ENCODE results near the gene PSMB10.
A peak's percentile ranks its signal among the peaks of the same experiment; 100 is the strongest.
"Not testable (repeated sequence)": the region's sequence is repeated elsewhere in the genome, so short reads cannot be mapped to it uniquely, and the experiment has no call there.

The PSMB10 gene

DNA sequence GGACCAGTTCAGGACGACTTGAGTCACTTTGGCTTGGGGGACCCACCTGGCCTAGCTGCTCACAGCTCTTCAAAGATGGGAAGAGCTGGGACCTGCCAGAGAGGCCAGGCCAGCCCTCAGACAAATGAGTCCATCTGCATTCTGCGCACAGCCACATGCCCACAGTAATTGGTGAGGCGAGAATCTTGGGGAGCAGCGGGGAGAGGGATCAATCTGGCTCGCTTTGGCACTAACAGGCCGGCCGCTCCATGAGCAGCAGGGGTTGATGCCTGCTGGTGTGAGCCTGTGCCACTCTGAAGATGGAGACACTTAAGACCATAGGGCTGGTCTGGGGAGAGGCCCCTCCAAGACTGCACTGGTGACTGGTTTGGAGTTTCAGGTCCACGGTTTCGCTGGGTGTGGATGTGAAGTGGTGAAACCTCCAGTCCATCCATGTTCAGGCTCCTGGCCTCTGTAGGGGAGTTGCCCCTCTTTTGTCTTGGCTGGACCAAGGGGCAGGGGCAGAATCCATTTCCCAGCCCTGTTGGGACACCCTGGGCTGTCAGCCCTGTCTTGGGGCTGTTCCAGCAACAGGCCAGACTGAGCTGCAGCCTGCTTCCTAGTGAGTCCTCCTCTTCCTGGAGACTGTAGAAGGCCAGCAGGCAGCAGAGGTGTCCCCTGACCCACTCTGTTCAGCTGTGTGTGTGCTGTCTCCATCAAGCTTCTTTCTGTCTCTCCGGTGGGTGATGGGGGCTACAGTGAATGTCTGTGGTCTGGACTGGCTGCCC, 12.3 kb downstream of the PSMB10 start:
- DNase-seq = no peak

DNA sequence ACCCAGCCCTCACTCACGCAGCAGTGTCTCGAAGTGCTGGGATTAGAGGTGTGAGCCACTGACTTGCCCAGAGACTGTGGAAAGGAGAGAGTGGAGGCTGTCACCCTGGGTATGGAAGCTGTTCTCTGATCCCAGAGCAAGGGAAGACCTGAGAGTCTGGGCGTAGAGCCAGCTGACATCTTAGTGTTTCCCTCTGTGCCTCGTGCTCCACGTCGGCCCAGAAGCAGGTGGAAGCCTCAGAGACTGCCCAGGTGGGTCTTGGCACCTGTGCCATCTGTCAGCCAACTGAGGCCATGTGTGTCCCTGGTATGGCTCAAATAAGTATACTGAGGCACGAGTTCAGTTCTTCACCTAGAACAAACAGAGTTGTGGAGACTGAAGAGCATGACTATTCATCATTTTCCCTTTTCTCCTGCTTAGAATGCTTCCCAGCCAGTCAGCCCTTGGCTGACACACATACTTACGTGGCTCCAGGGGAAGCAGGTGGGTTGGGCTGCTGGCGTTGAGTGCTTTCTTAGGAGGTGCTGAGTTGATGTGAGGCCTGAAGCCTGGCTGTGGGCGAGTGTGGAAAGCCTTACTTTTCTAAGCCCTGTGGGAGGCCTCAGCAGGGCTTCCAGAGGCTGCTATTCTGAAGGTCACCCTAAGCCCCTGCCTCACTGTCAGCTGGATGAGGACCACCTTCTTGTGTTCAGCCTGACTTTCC, 13.1 kb downstream of the PSMB10 start:
- DNase-seq = peak; percentile 92

DNA sequence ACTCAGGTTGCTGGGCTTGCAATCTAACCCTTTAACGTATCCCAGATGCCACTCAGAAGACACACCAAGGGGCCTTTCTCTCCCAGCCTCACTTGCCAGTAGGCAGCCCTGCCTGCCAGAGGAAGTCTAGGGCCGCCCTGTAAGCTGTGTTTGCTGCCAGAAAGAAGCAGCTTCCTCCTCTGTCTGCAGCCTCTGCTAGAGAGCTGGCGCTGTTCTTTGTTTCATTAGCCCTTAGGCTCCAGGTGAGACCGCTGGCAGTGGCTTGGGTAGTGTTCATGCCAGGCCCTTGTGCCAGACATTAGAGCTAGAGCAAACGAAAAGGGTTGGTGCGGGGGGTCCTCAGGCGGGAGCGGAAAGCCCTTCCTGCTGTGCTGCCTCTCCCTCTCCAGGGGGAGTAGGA, 13.9 kb downstream of the PSMB10 start:
- DNase-seq = peak; percentile 33

DNA sequence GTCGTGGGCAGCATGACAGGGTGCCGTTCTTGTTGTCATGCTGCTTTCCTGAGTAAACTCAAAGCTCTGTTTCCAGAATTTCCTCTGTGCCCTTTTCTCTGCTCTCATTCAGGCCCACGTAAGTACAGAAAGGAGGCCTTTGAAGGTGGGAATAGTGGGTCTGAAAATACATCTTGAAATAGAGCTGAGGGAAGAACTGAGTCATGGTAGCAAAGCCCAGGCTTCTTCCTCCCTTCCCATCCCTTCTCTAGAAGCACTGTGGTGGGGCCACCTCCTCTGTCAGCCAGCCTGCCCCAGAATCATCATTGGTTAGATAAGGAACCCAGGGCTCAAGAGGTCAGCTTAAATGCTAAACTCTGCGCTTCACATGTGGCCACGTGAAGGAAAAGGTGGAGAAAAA, 14.4 kb downstream of the PSMB10 start:
- no peak for DNase-seq

DNA sequence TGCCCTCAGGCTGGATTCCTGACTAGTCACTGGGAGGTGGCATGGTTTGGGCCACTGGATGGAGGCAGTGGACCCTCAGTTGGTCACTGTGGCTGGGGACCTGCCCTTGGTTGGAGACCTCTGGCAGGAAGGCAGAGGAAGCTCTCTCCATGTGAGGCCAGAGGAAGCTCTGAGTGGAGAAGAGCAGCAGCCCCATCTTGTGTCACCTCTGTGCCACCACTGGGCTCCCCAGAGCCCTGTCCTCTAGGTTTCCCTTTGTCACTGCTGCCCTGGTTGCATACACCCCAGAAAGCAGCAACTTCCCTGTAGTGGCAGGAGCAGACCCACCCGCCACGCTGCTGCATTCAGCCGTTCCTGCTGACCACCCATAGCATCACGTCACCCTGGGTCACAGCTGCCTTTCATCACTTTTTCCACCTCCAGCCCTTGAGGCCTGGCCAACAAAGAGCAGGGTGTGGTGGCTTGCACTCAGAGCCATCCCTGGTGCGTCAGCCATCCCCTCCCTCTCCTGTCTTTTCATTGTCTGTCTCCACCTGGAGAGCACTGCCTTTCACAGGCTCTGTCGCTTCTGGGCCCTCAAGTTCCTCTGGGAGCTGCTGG, 16.9 kb downstream of the PSMB10 start:
- no peak for DNase-seq

DNA sequence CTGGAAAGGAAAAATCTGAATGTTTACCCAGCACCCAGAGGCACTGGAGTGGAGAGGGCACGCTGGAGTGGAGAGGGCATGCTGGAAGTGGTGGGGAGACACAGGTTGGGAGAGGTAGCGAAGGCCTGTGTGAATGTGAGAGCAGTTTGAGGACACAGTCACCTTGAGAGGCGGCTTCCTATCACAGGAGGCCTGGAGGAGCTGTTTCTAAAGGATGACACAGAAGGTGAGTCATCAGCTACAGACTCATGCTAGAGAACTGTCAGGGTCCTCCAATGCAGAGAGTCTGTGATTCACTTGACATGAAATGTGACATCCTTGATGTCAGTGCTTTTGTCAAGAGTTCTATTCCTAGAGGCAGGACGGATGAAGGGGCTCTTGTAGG, 18.8 kb downstream of the PSMB10 start:
- DNase-seq = no peak

DNA sequence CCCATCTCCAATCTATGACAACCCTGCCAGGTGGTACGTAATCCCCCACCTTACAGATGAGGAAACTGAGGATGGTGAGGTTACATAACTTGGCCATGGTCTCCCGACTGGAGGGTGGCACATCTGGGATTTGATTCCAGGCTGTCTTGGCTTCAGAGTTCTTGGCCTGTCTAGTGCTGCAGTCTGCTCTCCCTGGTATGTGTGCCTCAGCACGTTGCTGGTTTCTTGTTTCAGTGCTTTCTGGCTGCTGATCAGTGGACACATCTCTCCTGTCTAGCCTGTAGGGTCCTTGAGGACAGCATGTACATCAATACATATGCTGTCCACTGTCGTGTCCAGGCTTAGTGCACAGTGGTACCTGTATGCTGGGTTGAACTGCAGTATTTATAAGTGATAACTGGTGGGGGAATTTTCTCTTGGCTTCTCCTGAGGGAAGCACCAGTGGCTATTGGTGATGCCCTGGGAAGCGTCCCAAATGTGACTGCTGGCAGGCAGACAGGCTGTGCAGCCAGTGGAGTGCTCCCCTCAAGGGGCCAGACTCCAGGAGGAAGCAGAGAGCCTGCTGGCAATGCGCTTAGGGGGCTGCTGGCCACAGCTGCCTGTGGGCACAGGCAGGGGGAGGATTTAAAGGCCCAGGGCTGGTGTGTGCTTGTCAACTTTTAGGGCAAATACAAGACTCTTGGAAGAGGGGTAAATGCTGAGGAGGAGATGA, 19.4 kb downstream of the PSMB10 start:
- DNase-seq = peak; percentile 16

DNA sequence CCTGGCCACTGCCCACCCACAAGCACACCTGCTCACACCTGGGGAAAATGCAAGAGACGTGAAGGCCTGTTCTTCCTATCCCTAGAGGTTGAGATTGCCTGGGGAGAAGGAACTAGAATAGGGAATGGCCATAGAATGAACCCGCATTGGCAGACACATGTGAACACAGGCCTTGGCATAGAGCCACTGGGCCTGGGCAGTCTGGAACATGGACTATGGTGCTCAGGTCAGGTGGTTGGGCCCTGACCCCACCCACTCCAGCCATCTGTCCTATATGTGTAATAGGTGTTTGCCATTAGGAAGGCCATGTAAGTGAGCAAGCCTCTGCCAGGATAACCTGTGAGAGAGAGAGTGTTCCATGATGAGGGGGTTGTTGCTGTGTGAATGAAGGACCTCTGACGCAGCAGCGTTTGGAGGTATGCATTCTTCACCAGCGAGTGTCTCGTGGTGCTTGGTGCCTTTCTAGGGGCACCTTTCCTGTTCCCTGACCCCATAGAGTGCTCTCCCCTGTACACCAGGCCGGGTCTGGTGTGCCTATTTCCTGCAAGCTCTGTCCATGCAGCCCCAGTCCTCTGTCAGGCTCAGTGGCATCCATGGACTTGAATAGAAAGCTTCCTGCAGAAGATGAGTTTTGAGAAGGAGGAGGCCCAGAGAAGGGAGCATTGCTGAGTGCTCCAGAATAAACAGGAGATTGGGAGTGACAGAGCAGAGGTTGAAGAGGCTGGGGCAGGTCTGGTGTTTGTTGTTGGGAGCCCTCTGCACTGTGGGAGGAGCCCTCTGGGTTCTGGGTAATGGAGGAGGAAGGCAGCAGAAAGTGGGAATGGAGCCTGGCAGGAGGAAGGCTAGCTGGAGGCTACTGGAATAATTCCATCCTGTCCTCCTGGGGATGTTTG, 20.6 kb downstream of the PSMB10 start:
- DNase-seq = no peak

DNA sequence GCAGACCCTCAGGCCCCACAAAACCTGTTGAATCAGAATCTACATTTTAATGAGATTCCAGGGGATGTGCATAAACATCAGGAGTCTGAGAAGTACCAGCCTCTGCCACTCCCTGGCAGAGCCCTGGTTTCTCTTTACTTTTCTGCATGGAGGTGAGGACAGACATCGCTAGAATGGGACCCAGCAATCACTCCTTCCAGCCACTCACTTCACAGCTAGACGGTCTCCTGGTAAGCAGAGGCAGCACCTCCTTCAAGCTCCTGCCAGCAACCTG, 21.2 kb downstream of the PSMB10 start:
- DNase-seq = not testable (repeated sequence)

DNA sequence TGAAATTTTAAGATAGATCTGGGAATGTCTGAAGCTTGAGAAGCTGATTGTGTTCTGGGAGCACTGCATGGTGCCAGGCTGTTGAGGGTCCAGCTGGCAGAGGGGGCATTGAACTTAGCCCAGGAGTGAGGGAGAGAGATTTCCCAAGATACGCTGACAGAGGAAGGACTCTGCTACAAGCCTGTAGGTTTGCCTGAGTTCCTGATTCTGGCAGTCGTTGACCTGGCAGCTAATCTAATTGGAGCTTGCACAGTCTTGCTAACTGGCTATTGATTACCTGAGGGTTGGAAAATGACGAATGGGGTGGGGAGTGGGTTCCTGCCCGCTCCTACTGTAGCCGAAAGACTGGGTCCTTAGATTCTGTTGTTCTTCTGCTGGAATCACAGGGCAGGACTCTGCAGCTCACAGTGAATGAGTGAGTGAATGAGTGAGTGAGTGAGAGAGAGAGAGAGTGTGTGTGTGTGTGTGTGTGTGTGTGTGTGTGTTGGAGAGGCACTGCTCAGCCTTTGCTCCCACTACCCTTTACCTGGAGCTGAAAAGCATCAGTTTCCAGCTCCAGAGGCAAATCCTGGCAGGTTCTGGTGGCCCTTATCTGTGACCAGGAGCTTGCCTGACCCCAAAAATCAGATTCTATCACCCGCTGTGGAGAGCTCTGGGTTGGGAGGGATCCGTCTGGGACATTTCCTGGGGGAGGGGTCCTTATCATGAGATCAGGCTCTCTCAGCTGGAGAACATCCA, 21.7 kb downstream of the PSMB10 start:
- DNase-seq = no peak

DNA sequence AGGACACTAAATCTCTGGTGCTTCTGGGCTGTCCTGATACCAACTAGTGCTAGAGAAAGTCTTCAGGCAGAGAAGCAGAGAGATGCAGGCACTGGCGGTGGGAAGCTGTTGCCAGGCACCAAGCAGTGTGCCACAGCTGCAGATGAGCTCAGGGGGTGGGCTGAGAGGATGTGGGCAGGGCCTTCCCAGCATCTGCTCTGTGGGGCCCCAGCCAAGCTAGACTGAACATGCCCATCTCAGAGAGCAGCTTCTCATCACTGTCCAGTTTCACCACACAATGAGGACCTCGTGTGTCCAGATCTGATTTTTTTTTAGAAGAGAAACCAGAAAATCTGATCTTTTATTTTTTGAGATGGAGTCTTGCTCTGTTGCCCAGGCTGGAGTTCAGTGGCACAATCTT, 26.5 kb downstream of the PSMB10 start:
- DNase-seq = peak; percentile 68

DNA sequence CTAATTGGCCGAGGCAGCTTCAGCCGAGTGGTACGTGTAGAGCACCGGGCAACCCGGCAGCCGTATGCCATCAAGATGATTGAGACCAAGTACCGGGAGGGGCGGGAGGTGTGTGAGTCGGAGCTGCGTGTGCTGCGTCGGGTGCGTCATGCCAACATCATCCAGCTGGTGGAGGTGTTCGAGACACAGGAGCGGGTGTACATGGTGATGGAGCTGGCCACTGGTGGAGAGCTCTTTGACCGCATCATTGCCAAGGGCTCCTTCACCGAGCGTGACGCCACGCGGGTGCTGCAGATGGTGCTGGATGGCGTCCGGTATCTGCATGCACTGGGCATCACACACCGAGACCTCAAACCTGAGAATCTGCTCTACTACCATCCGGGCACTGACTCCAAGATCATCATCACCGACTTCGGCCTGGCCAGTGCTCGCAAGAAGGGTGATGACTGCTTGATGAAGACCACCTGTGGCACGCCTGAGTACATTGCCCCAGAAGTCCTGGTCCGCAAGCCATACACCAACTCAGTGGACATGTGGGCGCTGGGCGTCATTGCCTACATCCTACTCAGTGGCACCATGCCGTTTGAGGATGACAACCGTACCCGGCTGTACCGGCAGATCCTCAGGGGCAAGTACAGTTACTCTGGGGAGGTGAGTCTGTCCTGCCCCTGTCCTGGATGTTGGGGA, 27.5 kb downstream of the PSMB10 start:
- DNase-seq = no peak

DNA sequence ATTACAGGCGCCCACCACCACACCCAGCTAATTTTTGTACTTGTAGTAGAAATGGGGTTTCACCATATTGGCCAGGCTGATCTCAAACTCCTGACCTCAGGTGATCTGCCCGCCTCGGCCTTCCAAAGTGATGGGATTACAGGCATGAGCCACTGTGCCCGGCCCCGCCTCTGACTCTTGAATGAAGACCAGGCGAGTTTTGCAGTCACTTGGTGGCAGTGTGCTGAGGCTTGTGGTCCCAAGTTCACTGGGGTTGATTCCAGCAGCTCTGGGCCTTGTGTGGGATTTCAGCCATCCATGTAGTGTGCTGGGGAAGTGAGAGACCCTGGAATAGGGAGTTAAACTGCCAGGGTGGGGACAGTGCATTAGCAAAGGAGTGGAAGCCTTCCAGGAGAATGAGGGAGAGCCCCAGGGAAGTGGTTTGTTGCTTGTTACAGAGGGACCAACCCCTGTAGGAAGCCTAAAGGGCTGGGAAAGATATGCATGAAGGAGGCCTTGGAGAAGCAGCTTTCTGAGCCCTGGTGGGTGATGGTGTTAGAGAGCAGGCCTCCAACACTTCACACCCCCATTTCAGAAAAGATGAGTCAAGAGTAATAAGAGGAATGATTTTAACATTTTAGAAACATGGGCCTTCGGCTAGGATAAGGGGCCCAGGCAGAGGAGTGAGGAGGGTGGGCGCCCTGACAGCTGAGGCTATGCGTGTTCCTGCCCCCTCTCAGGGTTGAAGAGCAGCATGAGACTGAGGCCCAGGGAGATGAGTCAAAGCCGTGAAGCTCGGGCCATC, 29.1 kb downstream of the PSMB10 start:
- no peak for DNase-seq

DNA sequence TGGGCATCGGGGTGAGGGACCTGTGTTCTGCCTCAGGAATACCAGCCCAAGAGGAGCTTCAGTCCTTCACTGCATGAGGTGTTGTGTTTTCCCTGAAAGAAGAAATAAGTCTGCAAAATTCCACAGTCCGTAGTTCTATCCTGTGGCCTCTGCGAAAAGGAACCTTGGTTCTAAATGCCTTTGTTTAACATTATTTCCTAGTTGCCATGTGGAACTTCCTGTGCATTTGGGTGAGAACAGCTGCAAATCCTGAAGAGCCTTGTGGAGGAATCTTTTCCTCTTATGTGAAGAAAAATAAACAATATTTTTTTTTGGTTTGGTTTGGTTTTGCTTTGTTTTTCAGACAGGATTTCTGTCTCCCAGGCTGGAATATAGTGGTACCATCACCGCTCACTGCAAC, 33.8 kb downstream of the PSMB10 start:
- DNase-seq = no peak

DNA sequence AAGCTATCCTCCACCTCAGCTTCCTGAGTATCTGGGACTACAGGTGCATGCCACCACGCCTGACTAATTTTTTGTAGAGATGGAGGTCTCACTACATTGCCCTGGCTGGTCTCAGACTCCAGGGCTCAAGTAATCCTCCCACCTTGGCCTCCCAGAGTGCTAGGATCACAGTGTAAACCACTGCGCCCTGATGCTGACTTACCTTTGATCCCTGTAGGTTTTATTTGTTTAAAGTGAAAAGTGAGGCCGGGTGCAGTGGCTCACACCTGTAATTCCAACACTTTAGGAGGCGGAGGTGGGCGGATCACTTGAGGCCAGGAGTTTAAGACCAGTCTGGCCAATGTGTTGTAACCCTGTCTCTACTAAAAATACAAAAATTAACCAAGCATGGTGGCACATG, 34.9 kb downstream of the PSMB10 start:
- DNase-seq = no peak

DNA sequence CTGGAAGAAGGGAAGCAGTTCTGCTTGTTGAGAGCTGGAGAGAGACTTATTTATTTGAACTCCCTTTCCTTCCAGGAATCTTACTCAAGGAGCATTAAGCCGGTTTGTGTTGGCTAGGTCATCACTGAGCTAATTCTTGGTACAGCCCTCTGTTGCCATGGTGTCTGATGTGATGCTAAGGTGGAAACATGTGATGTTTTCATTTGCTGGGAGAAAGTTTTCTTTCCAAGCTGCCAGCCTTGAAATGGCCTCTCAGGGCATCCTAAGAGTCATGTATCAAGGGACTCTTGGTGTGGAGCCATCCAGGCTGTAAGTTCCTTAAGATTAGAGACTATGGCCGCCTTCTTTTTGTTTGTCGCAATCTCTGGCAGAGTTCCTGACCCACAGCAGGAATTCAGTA, 39.4 kb downstream of the PSMB10 start:
- no peak for DNase-seq

DNA sequence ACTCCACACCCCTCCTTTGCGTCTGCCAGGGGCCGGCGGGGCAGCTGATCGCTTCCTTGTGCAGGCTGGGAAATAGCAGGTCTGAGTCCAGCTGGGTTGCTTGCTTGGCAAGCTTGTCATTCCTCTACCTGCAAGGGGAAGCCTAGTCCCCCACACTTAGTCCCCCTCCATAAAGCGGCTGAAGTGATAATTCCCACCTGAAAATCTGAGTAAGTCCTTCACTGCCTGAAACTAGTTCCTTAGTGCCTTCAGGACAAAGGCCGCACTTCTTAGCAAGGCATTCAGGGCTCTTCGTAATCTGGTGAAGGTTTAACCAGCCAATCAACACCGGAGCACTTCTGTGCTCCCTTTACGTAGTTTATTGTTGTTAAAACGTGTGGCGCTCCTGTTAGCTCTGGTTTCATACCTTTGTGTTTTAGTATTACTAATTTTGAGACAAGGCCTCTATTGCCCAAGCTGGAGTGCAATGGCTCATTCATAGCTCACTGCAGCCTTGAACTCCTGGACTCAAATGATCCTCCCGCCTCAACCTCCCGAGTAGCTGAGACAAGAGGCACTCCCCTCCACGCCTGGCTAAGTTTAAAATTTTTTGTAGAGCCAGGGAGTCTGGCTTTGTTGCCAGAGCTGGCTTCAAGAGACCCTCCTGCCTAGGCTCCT, 42.8 kb downstream of the PSMB10 start:
- DNase-seq = no peak

DNA sequence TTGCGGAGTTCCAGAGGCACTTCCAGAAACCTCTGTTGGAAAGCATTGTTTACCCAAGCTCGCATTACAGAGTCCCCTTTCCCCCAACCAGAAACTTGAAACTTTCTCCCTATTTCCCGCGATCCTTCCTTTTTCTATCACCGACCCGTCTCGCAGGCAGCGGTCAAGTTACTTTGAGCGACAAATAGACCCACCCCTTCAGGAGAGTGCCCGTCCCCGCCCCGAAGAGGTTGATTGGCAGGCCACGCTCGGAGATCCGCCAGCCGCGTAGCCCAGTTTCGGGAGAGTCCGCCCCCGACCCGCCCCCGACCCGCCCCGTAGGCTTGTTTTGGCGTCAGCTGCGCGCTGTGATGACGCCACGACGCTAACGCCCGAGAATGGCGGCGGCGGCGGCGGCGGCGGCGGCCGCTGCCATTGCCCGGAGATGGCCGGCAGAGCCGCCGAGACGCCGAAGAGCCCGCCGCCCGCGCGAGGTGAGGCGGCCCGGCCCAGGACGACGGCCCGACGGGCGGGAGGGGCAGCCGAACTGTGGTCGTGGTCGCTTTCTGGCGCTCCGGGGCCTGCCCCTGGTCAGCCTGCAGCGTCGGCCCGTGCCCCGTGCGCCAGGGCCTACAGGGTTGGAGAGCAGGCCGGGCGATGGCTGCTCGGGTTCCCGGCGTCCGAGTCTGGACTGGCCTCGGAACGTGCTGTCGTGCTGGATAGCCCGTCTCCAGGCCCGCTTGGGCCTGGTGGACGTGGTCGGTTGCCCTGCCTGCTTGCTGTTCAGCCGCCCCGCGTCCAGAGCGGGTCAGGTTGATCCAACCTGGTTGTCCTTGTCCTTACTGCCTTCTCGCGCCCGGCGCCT, 43.5 kb downstream of the PSMB10 start, which contains the start of gene PSKH1:
Gene PSKH1, plus strand, starts transcription at position 356 of the 844 bp plus-strand sequence. CDS start 15,496 bp downstream, outside the sequence.
- peak; percentile 97 for DNase-seq

DNA sequence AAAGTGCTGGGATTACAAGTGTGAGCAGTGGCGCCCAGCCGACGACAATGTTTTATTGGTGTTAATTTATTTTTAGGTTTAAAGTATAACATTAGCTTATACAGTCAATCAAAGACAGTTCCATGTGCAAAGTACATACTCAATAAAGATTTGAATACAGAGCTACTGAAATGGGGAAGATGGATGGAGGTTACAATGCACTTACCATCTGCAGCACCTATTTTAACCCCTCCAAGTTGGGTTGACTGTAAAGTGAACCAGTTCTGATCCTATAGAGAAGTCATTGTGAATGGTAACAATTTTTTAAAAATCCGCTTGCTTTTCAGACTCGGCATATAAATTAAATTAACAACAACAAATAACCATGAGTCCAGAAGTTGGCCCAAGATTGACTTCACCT, 44.3 kb downstream of the PSMB10 start:
- DNase-seq = no peak
